OCI-LY1 (cell line): ENCODE data around the gene SNX12.
A peak's percentile ranks its signal among the peaks of the same experiment; 100 is the strongest.

Experiments used
- H2AFZ ChIP-seq: fragments of 200-600 bp; sonication (generic), shearing (Covaris generic); 2 replicates; pipeline ENCODE4 v1.6.0; 2014; ENCODE audit warnings: antibody characterized with exemption, mild to moderate bottlenecking, low read length
- H3F3A ChIP-seq: fragments of 200-600 bp; sonication (generic), shearing (Covaris generic); 2 replicates; pipeline ENCODE4 v1.6.0; 2014; ENCODE audit warnings: mild to moderate bottlenecking, antibody characterized with exemption, low read length, moderate library complexity; ENCODE audit not compliant: insufficient read depth
- H3K27ac ChIP-seq: fragments of 200-600 bp; sonication (generic); 2 replicates; pipeline ENCODE4 v1.5.1; 2014; ENCODE audit warnings: low read length, mixed run types, mild to moderate bottlenecking, low read depth; ENCODE audit not compliant: poor library complexity, severe bottlenecking
- H3K27me3 ChIP-seq: fragments of 200-600 bp; sonication (generic); 2 replicates; pipeline ENCODE4 v1.6.0; 2014; ENCODE audit warnings: antibody characterized with exemption, mild to moderate bottlenecking, low read length, moderate library complexity; ENCODE audit not compliant: insufficient read depth
- H3K36me3 ChIP-seq: fragments of 200-600 bp; sonication (generic); 2 replicates; pipeline ENCODE4 v1.6.1; 2014; ENCODE audit warnings: mild to moderate bottlenecking, antibody characterized with exemption, low read length, moderate library complexity, mixed read lengths; ENCODE audit not compliant: insufficient read depth
- H3K4me1 ChIP-seq: fragments of 200-600 bp; sonication (generic); 2 replicates; pipeline ENCODE4 v1.5.1; 2014; ENCODE audit warnings: mild to moderate bottlenecking, low read length, moderate library complexity; ENCODE audit not compliant: insufficient read depth, severe bottlenecking
- H3K4me2 ChIP-seq: fragments of 200-600 bp; sonication (generic), shearing (Covaris generic); 2 replicates; pipeline ENCODE4 v1.6.1; 2014; ENCODE audit warnings: low read length
- H3K4me3 ChIP-seq: fragments of 200-600 bp; sonication (generic); 2 replicates; pipeline ENCODE4 v1.5.1; 2014; ENCODE audit warnings: low read length, low read depth, mild to moderate bottlenecking, mixed read lengths; ENCODE audit not compliant: poor library complexity, severe bottlenecking
- H3K79me2 ChIP-seq: fragments of 200-600 bp; shearing (Covaris generic); 2 replicates; pipeline ENCODE4 v1.6.1; 2016; ENCODE audit warnings: mixed run types, low read length, mixed read lengths; ENCODE audit not compliant: insufficient read depth
- H3K9ac ChIP-seq: fragments of 200-600 bp; sonication (generic), shearing (Covaris generic); 2 replicates; pipeline ENCODE4 v1.6.1; 2014; ENCODE audit warnings: mild to moderate bottlenecking, low read length, mixed read lengths
- H3K9me2 ChIP-seq: fragments of 200-600 bp; sonication (generic), shearing (Covaris generic); 2 replicates; pipeline ENCODE4 v1.6.1; 2014; ENCODE audit warnings: low read depth, mild to moderate bottlenecking, low read length, mixed read lengths
- H3K9me3 ChIP-seq: fragments of 200-600 bp; shearing (Covaris generic); 2 replicates; pipeline ENCODE4 v1.6.1; 2014; ENCODE audit warnings: low read length, mixed read lengths
- H4K20me1 ChIP-seq: fragments of 200-600 bp; sonication (generic), shearing (Covaris generic); 2 replicates; pipeline ENCODE4 v1.6.0; 2016; ENCODE audit warnings: mild to moderate bottlenecking, low read length; ENCODE audit not compliant: insufficient read depth
- CTCF ChIP-seq: fragments of 200-600 bp; sonication (generic), shearing (Covaris generic); IDR thresholded peaks from 2 replicates; pipeline ENCODE4 v1.5.1; 2017; ENCODE audit warnings: mild to moderate bottlenecking, antibody characterized with exemption, low read length, moderate library complexity, mixed read lengths
- EZH2 ChIP-seq: fragments of 200-600 bp; sonication (generic), shearing (Covaris generic); IDR thresholded peaks from 2 replicates; pipeline ENCODE4 v1.8.0; 2017; ENCODE audit warnings: borderline replicate concordance, mixed run types, mild to moderate bottlenecking, antibody characterized with exemption, low read length, moderate library complexity, mixed read lengths

Gene SNX12

DNA sequence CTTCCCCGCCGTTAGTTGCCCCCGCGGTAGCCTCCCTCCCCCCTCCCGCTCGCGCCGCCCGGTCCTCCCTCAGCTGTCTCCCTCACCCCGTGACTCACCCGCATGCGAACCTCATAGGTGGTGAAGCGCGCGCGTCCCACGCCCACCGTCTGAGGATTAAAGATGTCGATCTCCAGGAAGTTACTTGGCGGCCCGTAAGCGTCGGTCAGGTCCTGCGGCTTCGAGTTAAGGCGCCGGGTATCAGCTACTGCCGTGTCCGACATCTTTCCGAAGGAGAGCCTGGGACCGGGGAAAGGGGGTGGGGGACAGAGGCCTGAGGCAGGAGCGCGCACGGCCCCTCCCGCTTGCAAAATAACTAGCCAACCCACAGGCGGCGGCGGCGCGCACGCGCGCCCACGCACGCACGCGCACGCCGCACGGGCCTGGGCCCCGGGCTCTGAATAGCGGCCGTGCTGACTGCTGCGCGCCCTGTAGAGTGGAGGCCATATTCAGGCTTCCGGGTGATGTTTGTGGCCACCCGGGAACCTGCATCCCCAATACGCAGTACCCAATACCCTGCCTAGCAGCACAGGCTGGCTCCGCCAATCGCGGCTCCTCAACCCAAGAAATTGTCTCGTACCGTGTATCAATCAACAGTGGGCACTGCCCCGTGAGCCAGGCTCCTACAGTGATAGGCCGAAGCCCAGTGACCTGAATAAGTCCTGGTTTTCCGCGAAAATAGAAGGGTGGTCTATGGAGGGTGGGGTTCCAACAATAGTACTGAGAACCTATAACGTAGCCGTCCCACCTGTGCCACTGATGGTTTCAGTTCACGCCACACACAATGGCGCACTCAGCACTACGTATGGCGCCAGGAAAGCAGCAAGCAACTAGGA, at the start of gene SNX12:
SNX12 (minus strand) TSS at position 291 of the 875 bp plus-strand sequence; CDS start at position 263, 28 bp downstream.
- H3K27me3 ChIP-seq, result no peaks in the 10 kb centered on the region
- H3K9me2 ChIP-seq, result no peaks in the 10 kb centered on the region

GRCh38 chrX:71117358-71117757, 49.2 kb upstream of the SNX12 start:
- no peaks in the 10 kb centered on the region for H4K20me1 ChIP-seq
- no peaks in the 10 kb centered on the region for H3F3A ChIP-seq
- no peaks in the 10 kb centered on the region for H3K27me3 ChIP-seq
- peak overlapping the region; percentile 94 for H3K4me3 ChIP-seq
- no peaks in the 10 kb centered on the region for H3K9me2 ChIP-seq
- H3K9me3 ChIP-seq, result no peaks in the 10 kb centered on the region
- no peak for TF ChIP-seq CTCF
- no peak for TF ChIP-seq EZH2
- H3K27ac ChIP-seq, result peak overlapping the region; percentile 75
- H3K4me1 ChIP-seq, result peaks cover 30% of the 10 kb centered on the region
- H2AFZ ChIP-seq, result no peak overlapping the region
- H3K79me2 ChIP-seq, result no peaks in the 10 kb centered on the region
- H3K4me2 ChIP-seq, result peak overlapping the region; percentile 98
- H3K9ac ChIP-seq, result peak overlapping the region; percentile 93
- peaks cover 24% of the 10 kb centered on the region for H3K36me3 ChIP-seq

More for the DNA sequence above, at the start of gene SNX12:
- peak within 1 kb of the TSS; percentile 98 for H3K4me2 ChIP-seq
- H3K4me1 ChIP-seq, result peaks cover 13% of the 10 kb centered on the region
- no peaks in the 10 kb centered on the region for H3K9me3 ChIP-seq
- H3K36me3 ChIP-seq, result no peaks in the 10 kb centered on the region
- no peaks in the 10 kb centered on the region for H4K20me1 ChIP-seq
- peak within 1 kb of the TSS; percentile 63 for H2AFZ ChIP-seq
- peaks cover 13% of the 10 kb centered on the region; the same call in 1 of the 2 replicates for H3K79me2 ChIP-seq
- H3K27ac ChIP-seq, result peak within 1 kb of the TSS; percentile 72
- H3K9ac ChIP-seq, result peak within 1 kb of the TSS; percentile 88
- H3K4me3 ChIP-seq, result peak within 1 kb of the TSS; percentile 85
- H3F3A ChIP-seq, result no peaks in the 10 kb centered on the region
- no peak for TF ChIP-seq CTCF
- no peak for TF ChIP-seq EZH2

GRCh38 chrX:71111921-71112431, 43.8 kb upstream of the SNX12 start:
- Histone ChIP-seq H4K20me1 (no peaks in the 10 kb centered on the region), H3K36me3 (peaks cover 24% of the 10 kb centered on the region), H2AFZ (no peak overlapping the region), H3K9ac (peak overlapping the region; percentile 97), H3K79me2 (no peaks in the 10 kb centered on the region), H3K9me3 (no peaks in the 10 kb centered on the region), H3K27me3 (no peaks in the 10 kb centered on the region), H3K4me1 (peaks cover 35% of the 10 kb centered on the region), H3F3A (no peaks in the 10 kb centered on the region), H3K27ac (peak overlapping the region; percentile 83), H3K4me2 (peak overlapping the region; percentile 98), H3K9me2 (no peaks in the 10 kb centered on the region), H3K4me3 (peak overlapping the region; percentile 88)
- TF ChIP-seq CTCF (no peak), EZH2 (no peak)
